KOPT-K1 (cell line): Measurements from ENCODE around the gene UPP2.

Experiments used
- H3K27ac ChIP-seq: fragments of 200-600 bp; sonication (generic); 2 replicates; pipeline ENCODE4 v1.5.1; 2016; ENCODE audit warnings: antibody characterized with exemption, mild to moderate bottlenecking, low read depth, low read length; ENCODE audit not compliant: poor library complexity, severe bottlenecking
- H3K36me3 ChIP-seq: fragments of 200-600 bp; sonication (generic); 2 replicates; pipeline ENCODE4 v1.5.1; 2017; ENCODE audit warnings: antibody characterized with exemption, mild to moderate bottlenecking, low read length, moderate library complexity; ENCODE audit not compliant: insufficient read depth
- H3K9me3 ChIP-seq: fragments of 200-600 bp; sonication (generic); 2 replicates; pipeline ENCODE4 v1.5.1; 2017; ENCODE audit warnings: antibody characterized with exemption, low read length, mild to moderate bottlenecking; ENCODE audit not compliant: insufficient read depth, poor library complexity, severe bottlenecking

The UPP2 gene

GRCh38 chr2:158101384-158101926 is at the start of gene UPP2:
Gene UPP2, plus strand, starts transcription at chr2:158101876. Its CDS starts 188 bp downstream, at chr2:158102064.
- no peak within 1 kb of the TSS for H3K27ac ChIP-seq

GRCh38 chr2:158052761-158053160 is 48.9 kb upstream of the UPP2 start:
- H3K27ac ChIP-seq: no peak overlapping the region
- H3K36me3 ChIP-seq: no peaks in the 10 kb centered on the region
- no peaks in the 10 kb centered on the region for H3K9me3 ChIP-seq

More at GRCh38 chr2:158101384-158101926, at the start of gene UPP2:
- Histone ChIP-seq H3K36me3 (no peaks in the 10 kb centered on the region), H3K9me3 (no peaks in the 10 kb centered on the region)

- no peak overlapping the region for H3K27ac ChIP-seq
- no peaks in the 10 kb centered on the region for H3K9me3 ChIP-seq
- H3K36me3 ChIP-seq: no peaks in the 10 kb centered on the region
Measured at GRCh38 chr2:158056875-158057274, 44.8 kb upstream of the UPP2 start.

- Histone ChIP-seq H3K9me3 (no peaks in the 10 kb centered on the region), H3K27ac (no peak overlapping the region), H3K36me3 (no peaks in the 10 kb centered on the region)
Measured at GRCh38 chr2:158060160-158060834, 41.4 kb upstream of the UPP2 start.

- no peak overlapping the region for H3K27ac ChIP-seq
- H3K9me3 ChIP-seq: no peaks in the 10 kb centered on the region
- no peaks in the 10 kb centered on the region for H3K36me3 ChIP-seq
Measured at GRCh38 chr2:158060835-158061435, 40.7 kb upstream of the UPP2 start.

GRCh38 chr2:158061763-158062162 is 39.9 kb upstream of the UPP2 start:
- Histone ChIP-seq H3K9me3 (no peaks in the 10 kb centered on the region), H3K36me3 (no peaks in the 10 kb centered on the region), H3K27ac (no peak overlapping the region)

- H3K36me3 ChIP-seq: no peaks in the 10 kb centered on the region
- no peaks in the 10 kb centered on the region for H3K9me3 ChIP-seq
- no peak overlapping the region for H3K27ac ChIP-seq
Measured at GRCh38 chr2:158066046-158066713, 35.5 kb upstream of the UPP2 start.

- no peaks in the 10 kb centered on the region for H3K9me3 ChIP-seq
- no peaks in the 10 kb centered on the region for H3K36me3 ChIP-seq
- H3K27ac ChIP-seq: no peak overlapping the region
Measured at GRCh38 chr2:158071018-158071417, 30.7 kb upstream of the UPP2 start.

- Histone ChIP-seq H3K9me3 (no peaks in the 10 kb centered on the region), H3K36me3 (no peaks in the 10 kb centered on the region), H3K27ac (no peak overlapping the region)
Measured at GRCh38 chr2:158072361-158072760, 29.3 kb upstream of the UPP2 start.

- H3K27ac ChIP-seq: no peak overlapping the region
- no peaks in the 10 kb centered on the region for H3K9me3 ChIP-seq
- H3K36me3 ChIP-seq: no peaks in the 10 kb centered on the region
Measured at GRCh38 chr2:158079672-158080071, 22.0 kb upstream of the UPP2 start.

GRCh38 chr2:158088093-158088492 is 13.6 kb upstream of the UPP2 start:
- Histone ChIP-seq H3K27ac (no peak overlapping the region), H3K9me3 (no peaks in the 10 kb centered on the region), H3K36me3 (no peaks in the 10 kb centered on the region)

- H3K9me3 ChIP-seq: no peaks in the 10 kb centered on the region
- H3K27ac ChIP-seq: no peak overlapping the region
- H3K36me3 ChIP-seq: no peaks in the 10 kb centered on the region
Measured at GRCh38 chr2:158089322-158089721, 12.4 kb upstream of the UPP2 start.

- H3K27ac ChIP-seq: no peak overlapping the region
- no peaks in the 10 kb centered on the region for H3K36me3 ChIP-seq
- H3K9me3 ChIP-seq: no peaks in the 10 kb centered on the region
Measured at GRCh38 chr2:158091647-158092046, 10.0 kb upstream of the UPP2 start.

GRCh38 chr2:158094487-158095092 is 7.1 kb upstream of the UPP2 start:
- no peaks in the 10 kb centered on the region for H3K36me3 ChIP-seq
- no peaks in the 10 kb centered on the region for H3K9me3 ChIP-seq
- no peak overlapping the region for H3K27ac ChIP-seq

- no peak overlapping the region for H3K27ac ChIP-seq
- H3K9me3 ChIP-seq: no peaks in the 10 kb centered on the region
- H3K36me3 ChIP-seq: no peaks in the 10 kb centered on the region
Measured at GRCh38 chr2:158095269-158095668, 6.4 kb upstream of the UPP2 start.
